Heart left ventricle (tissue), 13 donors: Measurements from ENCODE around the gene PALB2.

ENCODE experiments used
- CTCF ChIP-seq, 12 donors: fragments of 200-600 bp; sonication (generic) in 4 of 12; IDR thresholded peaks; one replicate each; pipeline versions ENCODE4 v1.5.0 to v1.8.0; 2018 to 2022; ENCODE audit warnings: antibody characterized with exemption in 12 of 12, mild to moderate bottlenecking in 5 of 12
- POLR2A ChIP-seq, 2 donors: fragments of 450-650 bp; IDR thresholded peaks; one replicate each; pipeline ENCODE4 v1.6.1; 2017; ENCODE audit warnings: antibody characterized with exemption in 2 of 2, mild to moderate bottlenecking in 2 of 2, moderate library complexity in 2 of 2
- donor health status: ischemic (EF 13 %, LVEDD 7.1; RV severe dilation, severe dysfunction).
- donor health status: DM: no; HTN: yes; CAD: no.
- donor health status: DM: no; HTN: no; CAD: no.
- donor health status: ischemic (EF 25% LVEDD 6.9; RV normal size, moderate dysfunction).
- donor health status: ischemic (EF 25% LVEDD 5.7; RV mildly dilated, moderate dysfunction).
- donor health status: ischemic (EF 35%, LVEDD 5.7; RV mildly dilated, moderate dysfunction).
- donor health status: nonischemic (EF 11% LVEDD 7.7; RV severe dilation, severe dysfunction).
- donor health status: DM: yes; HTN: yes; CAD: no.
- donor health status: PGD.
- donor health status: ischemic (EF 29% LVEDD 5.4; RV normal size, mild dysfunction).
- donor health status: nonischemic (EF 23%, LVEDD 6.1; RV moderate dilation, normal function).

- TF ChIP-seq CTCF (IDR thresholded peaks at IDR 0.05), result no peak
- no peak for TF ChIP-seq POLR2A (IDR thresholded peaks at IDR 0.05)
Observed at GRCh38 chr16:23595246-23595950, 45.7 kb downstream of the PALB2 start.
